Measurements from ENCODE around the gene COX7B2. TPM values are rescaled to one million over a fixed set of nuclear protein-coding genes. Genes with fewer than 3 reads are reported as not detected.

COX7B2 gene
- total and polyA plus RNA-seq, 4 donors = not detected

- no peak overlapping the region for H3K4me3 ChIP-seq
- no peaks in the 10 kb centered on the region for H3K36me3 ChIP-seq (ENCODE audit: control insufficient read depth in 4 of 4, insufficient read depth in 4 of 4, low read length in 4 of 4)
- no peak overlapping the region for H3K9ac ChIP-seq (ENCODE audit: insufficient read depth in 1 of 2, low read length in 2 of 2)
- 43 to 65% methylated on average over 1 of the region's 1 CpG for WGBS, 2 donors
- DNase-seq = no peak
- no peaks in the 10 kb centered on the region for H3K9me3 ChIP-seq (ENCODE audit: control insufficient read depth in 4 of 4, insufficient read depth in 3 of 4, low read length in 3 of 4)
- ATAC-seq (ENCODE audit: insufficient read depth, low FRiP score) = no peak
- H3K27me3 ChIP-seq (ENCODE audit: control insufficient read depth in 3 of 3, insufficient read depth in 3 of 3, low read length in 2 of 3) = peaks cover 0 to 3% (median 0%) of the 10 kb centered on the region in 3 donors
- H3K4me1 ChIP-seq (ENCODE audit: control insufficient read depth in 5 of 5, insufficient read depth in 5 of 5, low read length in 5 of 5) = peaks cover 0 to 2% (median 0%) of the 10 kb centered on the region in 5 donors
- TF ChIP-seq CTCF (IDR thresholded peaks at IDR 0.05; ENCODE audit: control extremely low read depth, extremely low read depth) = no peak
- H3K27ac ChIP-seq (ENCODE audit: low read depth in 1 of 2, low read length in 1 of 2) = no peak overlapping the region
Measured at GRCh38 chr4:46937493-46937892, 28.4 kb upstream of the COX7B2 start.

GRCh38 chr4:46934726-46935125 lies 25.7 kb upstream of the COX7B2 start:
- TF ChIP-seq CTCF (IDR thresholded peaks at IDR 0.05; ENCODE audit: control extremely low read depth, extremely low read depth) = no peak
- H3K9me3 ChIP-seq (ENCODE audit: control insufficient read depth in 4 of 4, insufficient read depth in 3 of 4, low read length in 3 of 4) = no peaks in the 10 kb centered on the region
- ATAC-seq (ENCODE audit: insufficient read depth, low FRiP score) (no peak), DNase-seq (peak in 1 of 3 donors; percentile 24)
- H3K27ac ChIP-seq (ENCODE audit: low read depth in 1 of 2, low read length in 1 of 2) = no peak overlapping the region
- H3K27me3 ChIP-seq (ENCODE audit: control insufficient read depth in 3 of 3, insufficient read depth in 3 of 3, low read length in 2 of 3) = peaks cover 0 to 2% (median 0%) of the 10 kb centered on the region in 3 donors
- no peaks in the 10 kb centered on the region for H3K36me3 ChIP-seq (ENCODE audit: control insufficient read depth in 4 of 4, insufficient read depth in 4 of 4, low read length in 4 of 4)
- no peak overlapping the region for H3K9ac ChIP-seq (ENCODE audit: insufficient read depth in 1 of 2, low read length in 2 of 2)
- H3K4me3 ChIP-seq = no peak overlapping the region
- 58 to 63% methylated on average over 2 of the region's 2 CpGs for WGBS, 2 donors
- peaks cover 0 to 2% (median 0%) of the 10 kb centered on the region in 5 donors for H3K4me1 ChIP-seq (ENCODE audit: control insufficient read depth in 5 of 5, insufficient read depth in 5 of 5, low read length in 5 of 5)

GRCh38 chr4:46933686-46934085 lies 24.6 kb upstream of the COX7B2 start:
- H3K9ac ChIP-seq (ENCODE audit: insufficient read depth in 1 of 2, low read length in 2 of 2) = no peak overlapping the region
- H3K9me3 ChIP-seq (ENCODE audit: control insufficient read depth in 4 of 4, insufficient read depth in 3 of 4, low read length in 3 of 4) = no peaks in the 10 kb centered on the region
- no peak overlapping the region for H3K4me3 ChIP-seq
- peaks cover 0 to 2% (median 0%) of the 10 kb centered on the region in 5 donors for H3K4me1 ChIP-seq (ENCODE audit: control insufficient read depth in 5 of 5, insufficient read depth in 5 of 5, low read length in 5 of 5)
- no peak for ATAC-seq (ENCODE audit: insufficient read depth, low FRiP score)
- 81 to 91% methylated on average over 3 of the region's 3 CpGs for WGBS, 2 donors
- no peaks in the 10 kb centered on the region for H3K36me3 ChIP-seq (ENCODE audit: control insufficient read depth in 4 of 4, insufficient read depth in 4 of 4, low read length in 4 of 4)
- no peak for TF ChIP-seq CTCF (IDR thresholded peaks at IDR 0.05; ENCODE audit: control extremely low read depth, extremely low read depth)
- H3K27me3 ChIP-seq (ENCODE audit: control insufficient read depth in 3 of 3, insufficient read depth in 3 of 3, low read length in 2 of 3) = peaks cover 0 to 2% (median 0%) of the 10 kb centered on the region in 3 donors
- DNase-seq = no peak
- no peak overlapping the region for H3K27ac ChIP-seq (ENCODE audit: low read depth in 1 of 2, low read length in 1 of 2)

- 15 to 19% methylated on average over 3 of the region's 3 CpGs for WGBS, 2 donors
- Histone ChIP-seq H3K9ac (ENCODE audit: insufficient read depth in 1 of 2, low read length in 2 of 2) (no peak overlapping the region), H3K4me3 (no peak overlapping the region), H3K27ac (ENCODE audit: low read depth in 1 of 2, low read length in 1 of 2) (no peak overlapping the region), H3K36me3 (ENCODE audit: control insufficient read depth in 4 of 4, insufficient read depth in 4 of 4, low read length in 4 of 4) (no peaks in the 10 kb centered on the region), H3K27me3 (ENCODE audit: control insufficient read depth in 3 of 3, insufficient read depth in 3 of 3, low read length in 2 of 3) (peaks cover 0 to 2% (median 0%) of the 10 kb centered on the region in 3 donors), H3K9me3 (ENCODE audit: control insufficient read depth in 4 of 4, insufficient read depth in 3 of 4, low read length in 3 of 4) (no peaks in the 10 kb centered on the region), H3K4me1 (ENCODE audit: control insufficient read depth in 5 of 5, insufficient read depth in 5 of 5, low read length in 5 of 5) (peaks cover 0 to 2% (median 0%) of the 10 kb centered on the region in 5 donors)
- no peak for TF ChIP-seq CTCF (IDR thresholded peaks at IDR 0.05; ENCODE audit: control extremely low read depth, extremely low read depth)
- ATAC-seq (ENCODE audit: insufficient read depth, low FRiP score) (no peak), DNase-seq (peak; percentile 29 to 63 (median 50))
Measured at GRCh38 chr4:46931981-46932380, 22.9 kb upstream of the COX7B2 start.
